BLaER1 (cell line): ENCODE data around the gene IL7R.
A peak's percentile ranks its signal among the peaks of the same experiment; 100 is the strongest.

Source experiments
- H3K27ac ChIP-seq: shearing (Covaris generic); formaldehyde crosslinking; 2 replicates; pipeline ENCODE4 v1.8.1; 2022
- H3K27me3 ChIP-seq: shearing (Covaris generic); formaldehyde crosslinking; 2 replicates; pipeline ENCODE4 v1.8.1; 2022
- H3K36me3 ChIP-seq: shearing (Covaris generic); formaldehyde crosslinking; 2 replicates; pipeline ENCODE4 v1.8.1; 2022
- H3K4me1 ChIP-seq: shearing (Covaris generic); formaldehyde crosslinking; 2 replicates; pipeline ENCODE4 v1.8.1; 2022
- H3K4me2 ChIP-seq: shearing (Covaris generic); formaldehyde crosslinking; 2 replicates; pipeline ENCODE4 v1.8.1; 2022
- H3K4me3 ChIP-seq: shearing (Covaris generic); formaldehyde crosslinking; 2 replicates; pipeline ENCODE4 v1.8.1; 2022
- H3K9ac ChIP-seq: shearing (Covaris generic); formaldehyde crosslinking; 2 replicates; pipeline ENCODE4 v1.8.1; 2022
- H3K9me3 ChIP-seq: shearing (Covaris generic); formaldehyde crosslinking; 2 replicates; pipeline ENCODE4 v1.8.1; 2022
- H4K20me1 ChIP-seq: shearing (Covaris generic); formaldehyde crosslinking; 2 replicates; pipeline ENCODE4 v1.8.1; 2022
- Cebpa-rat ChIP-seq: shearing (Covaris generic); IDR thresholded peaks from 2 replicates; pipeline ENCODE4 v1.8.1; 2022

IL7R gene

GRCh38 chr5:35898952-35899660, 42.4 kb downstream of the IL7R start:
- peak overlapping the region; percentile 75 for H3K4me2 ChIP-seq
- H3K4me1 ChIP-seq, result peaks cover 88% of the 10 kb centered on the region
- peak overlapping the region; percentile 76 for H3K9ac ChIP-seq
- peak overlapping the region; percentile 98 for H3K27ac ChIP-seq
- H4K20me1 ChIP-seq, result no peaks in the 10 kb centered on the region
- H3K9me3 ChIP-seq, result peaks cover 28% of the 10 kb centered on the region
- no peak for TF ChIP-seq Cebpa-rat
- H3K4me3 ChIP-seq, result no peak overlapping the region
- peaks cover 8% of the 10 kb centered on the region; the same call in 1 of the 2 replicates for H3K36me3 ChIP-seq
- H3K27me3 ChIP-seq, result no peaks in the 10 kb centered on the region

- TF ChIP-seq Cebpa-rat, result no peak
These were observed 43.1 kb downstream of the IL7R start for GRCh38 chr5:35899800-35900199.

GRCh38 chr5:35900972-35901695, 44.4 kb downstream of the IL7R start:
- Histone ChIP-seq H3K36me3 (peaks cover 8% of the 10 kb centered on the region; the same call in 1 of the 2 replicates), H3K9me3 (peaks cover 17% of the 10 kb centered on the region), H3K27ac (peak overlapping the region; percentile 98), H3K4me1 (peaks cover 94% of the 10 kb centered on the region), H4K20me1 (no peaks in the 10 kb centered on the region), H3K27me3 (no peaks in the 10 kb centered on the region), H3K4me3 (no peak overlapping the region), H3K4me2 (peak overlapping the region; percentile 75), H3K9ac (peak overlapping the region; percentile 76)
- TF ChIP-seq Cebpa-rat, result no peak

More at GRCh38 chr5:35899800-35900199, 43.1 kb downstream of the IL7R start:
- peaks cover 8% of the 10 kb centered on the region; the same call in 1 of the 2 replicates for H3K36me3 ChIP-seq
- 0 out of 2 replicates have a peak overlapping the region, but pooled peaks have one; percentile 7 for H3K4me3 ChIP-seq
- peaks cover 27% of the 10 kb centered on the region for H3K9me3 ChIP-seq
- no peaks in the 10 kb centered on the region for H4K20me1 ChIP-seq
- peak overlapping the region; percentile 98 for H3K27ac ChIP-seq
- H3K27me3 ChIP-seq, result no peaks in the 10 kb centered on the region
- H3K4me2 ChIP-seq, result peak overlapping the region; percentile 75
- H3K4me1 ChIP-seq, result peaks cover 88% of the 10 kb centered on the region
- peak overlapping the region; percentile 76 for H3K9ac ChIP-seq

- Histone ChIP-seq H3K27me3 (no peaks in the 10 kb centered on the region), H3K9ac (peak overlapping the region; percentile 76), H3K4me1 (peaks cover 100% of the 10 kb centered on the region), H3K36me3 (peaks cover 6% of the 10 kb centered on the region; the same call in 1 of the 2 replicates), H4K20me1 (no peaks in the 10 kb centered on the region), H3K9me3 (peaks cover 14% of the 10 kb centered on the region), H3K4me3 (no peak overlapping the region), H3K4me2 (peak overlapping the region; percentile 75), H3K27ac (peak overlapping the region; percentile 98)
- TF ChIP-seq Cebpa-rat, result no peak
These were observed 45.5 kb downstream of the IL7R start for GRCh38 chr5:35902046-35902672.

- peaks cover 14% of the 10 kb centered on the region for H3K9me3 ChIP-seq
- H4K20me1 ChIP-seq, result no peaks in the 10 kb centered on the region
- H3K4me3 ChIP-seq, result peak overlapping the region; percentile 2; the same call in 1 of the 2 replicates
- H3K27me3 ChIP-seq, result no peaks in the 10 kb centered on the region
- H3K4me2 ChIP-seq, result peak overlapping the region; percentile 75
- TF ChIP-seq Cebpa-rat, result no peak
- H3K36me3 ChIP-seq, result peaks cover 4% of the 10 kb centered on the region; the same call in 1 of the 2 replicates
- H3K9ac ChIP-seq, result no peak overlapping the region
- H3K27ac ChIP-seq, result peak overlapping the region; percentile 98
- H3K4me1 ChIP-seq, result peaks cover 98% of the 10 kb centered on the region
These were observed 47.0 kb downstream of the IL7R start for GRCh38 chr5:35903631-35904203.

GRCh38 chr5:35904443-35905132, 47.9 kb downstream of the IL7R start:
- no peak for TF ChIP-seq Cebpa-rat
- H4K20me1 ChIP-seq, result no peaks in the 10 kb centered on the region
- H3K36me3 ChIP-seq, result peaks cover 4% of the 10 kb centered on the region; the same call in 1 of the 2 replicates
- peak overlapping the region; percentile 71 for H3K9ac ChIP-seq
- H3K4me2 ChIP-seq, result peak overlapping the region; percentile 75
- peak overlapping the region; percentile 7; the same call in 1 of the 2 replicates for H3K4me3 ChIP-seq
- H3K27me3 ChIP-seq, result no peaks in the 10 kb centered on the region
- H3K9me3 ChIP-seq, result peaks cover 14% of the 10 kb centered on the region
- H3K27ac ChIP-seq, result peak overlapping the region; percentile 98
- peaks cover 98% of the 10 kb centered on the region for H3K4me1 ChIP-seq

- H3K4me2 ChIP-seq, result peak overlapping the region; percentile 75
- H3K9me3 ChIP-seq, result peaks cover 31% of the 10 kb centered on the region
- TF ChIP-seq Cebpa-rat, result no peak
- peak overlapping the region; percentile 22; the same call in 1 of the 2 replicates for H3K4me3 ChIP-seq
- H4K20me1 ChIP-seq, result no peaks in the 10 kb centered on the region
- peaks cover 88% of the 10 kb centered on the region for H3K4me1 ChIP-seq
- H3K36me3 ChIP-seq, result peaks cover 16% of the 10 kb centered on the region; the same call in 1 of the 2 replicates
- H3K27ac ChIP-seq, result peak overlapping the region; percentile 98
- peak overlapping the region; percentile 91 for H3K9ac ChIP-seq
- H3K27me3 ChIP-seq, result no peaks in the 10 kb centered on the region
These were observed 51.5 kb downstream of the IL7R start for GRCh38 chr5:35908228-35908627.

GRCh38 chr5:35908814-35909213, 52.1 kb downstream of the IL7R start:
- no peak for TF ChIP-seq Cebpa-rat
- peaks cover 15% of the 10 kb centered on the region; the same call in 1 of the 2 replicates for H3K36me3 ChIP-seq
- peak overlapping the region; percentile 24; the same call in 1 of the 2 replicates for H3K4me3 ChIP-seq
- peaks cover 82% of the 10 kb centered on the region for H3K4me1 ChIP-seq
- H3K9me3 ChIP-seq, result peaks cover 31% of the 10 kb centered on the region
- H3K9ac ChIP-seq, result peak overlapping the region; percentile 91
- no peaks in the 10 kb centered on the region for H4K20me1 ChIP-seq
- H3K4me2 ChIP-seq, result peak overlapping the region; percentile 75
- peak overlapping the region; percentile 98 for H3K27ac ChIP-seq
- no peaks in the 10 kb centered on the region for H3K27me3 ChIP-seq

GRCh38 chr5:35919191-35919590, 62.5 kb downstream of the IL7R start:
- Histone ChIP-seq H3K4me3 (peak overlapping the region; percentile 28; the same call in 1 of the 2 replicates), H4K20me1 (no peaks in the 10 kb centered on the region), H3K9me3 (peaks cover 58% of the 10 kb centered on the region), H3K27me3 (no peaks in the 10 kb centered on the region), H3K9ac (no peak overlapping the region), H3K4me1 (peaks cover 52% of the 10 kb centered on the region), H3K27ac (peak overlapping the region; percentile 46), H3K36me3 (peaks cover 24% of the 10 kb centered on the region), H3K4me2 (peak overlapping the region; percentile 36)
- no peak for TF ChIP-seq Cebpa-rat
